SIG-M5 (cell line): Measurements from ENCODE around the gene ANKRD49.

Experiments
- DNase-seq: peaks from one replicate; lab custom pipeline; 2025; lab: John Stamatoyannopoulos, UW

ANKRD49 gene

GRCh38 chr11:94544646-94545263 lies 51.0 kb downstream of the ANKRD49 start:
- no peak for DNase-seq

GRCh38 chr11:94545264-94546161 lies 51.7 kb downstream of the ANKRD49 start:
- DNase-seq, result no peak

GRCh38 chr11:94546162-94546470 lies 52.3 kb downstream of the ANKRD49 start:
- no peak for DNase-seq

GRCh38 chr11:94546886-94547285 lies 53.1 kb downstream of the ANKRD49 start:
- DNase-seq, result no peak

- no peak for DNase-seq
Observed at GRCh38 chr11:94549146-94549545, 55.4 kb downstream of the ANKRD49 start.
